Measurements from ENCODE around the gene OLFML2B. TPM values are rescaled to one million over a fixed set of nuclear protein-coding genes. Genes with fewer than 3 reads are reported as not detected.

OLFML2B gene
- total and polyA plus RNA-seq, 12 donors: 0.73 to 23.4 (median 1.5) TPM

DNA sequence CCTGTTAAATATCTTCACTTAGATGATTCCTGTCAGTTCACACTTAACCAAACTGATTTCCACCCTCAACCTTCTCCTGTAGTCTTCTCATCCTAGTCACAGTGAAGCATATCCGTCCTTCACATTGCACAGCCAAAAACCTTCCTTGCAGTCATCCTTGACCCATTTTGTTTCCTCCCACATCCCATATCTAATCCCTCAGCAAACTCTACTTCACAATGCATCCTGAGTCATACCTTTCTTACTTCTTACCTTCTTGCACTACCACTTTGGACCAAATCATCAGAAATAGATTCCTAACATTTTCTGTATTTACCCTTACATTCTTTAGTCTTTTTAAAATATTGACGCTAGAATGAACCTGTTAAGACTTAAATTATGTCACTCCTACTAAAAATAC lies 86.9 kb downstream of the OLFML2B start:
- no peak for ATAC-seq
- Histone ChIP-seq H3K9me3 (no peaks in the 10 kb centered on the region), H3K4me1 (peaks cover 0 to 32% (median 0%) of the 10 kb centered on the region in 9 donors), H3K4me3 (no peak overlapping the region), H3K27me3 (no peaks in the 10 kb centered on the region), H3K36me3 (peaks cover 0 to 17% (median 4%) of the 10 kb centered on the region in 9 donors), H3K27ac (no peak overlapping the region)
- WGBS, 2 donors: 98% methylated on average over 2 of the region's 2 CpGs
- intact Hi-C loops (cut with DNase I): no loop called here
- no peak for TF ChIP-seq CTCF (IDR thresholded peaks at IDR 0.05)
- DNase-seq: no peak

- H3K36me3 ChIP-seq: peaks cover 0 to 17% (median 4%) of the 10 kb centered on the region in 9 donors
- no peak overlapping the region for H3K4me3 ChIP-seq
- intact Hi-C loops (cut with DNase I): no loop called here
- DNase-seq (no peak), ATAC-seq (no peak)
- H3K27me3 ChIP-seq: no peaks in the 10 kb centered on the region
- no peak for TF ChIP-seq CTCF (IDR thresholded peaks at IDR 0.05)
- H3K9me3 ChIP-seq: no peaks in the 10 kb centered on the region
- peak overlapping the region in 1 of 10 donors; percentile 40 for H3K27ac ChIP-seq
- H3K4me1 ChIP-seq: peaks cover 0 to 37% (median 0%) of the 10 kb centered on the region in 9 donors
- 98 to 100% methylated on average over 1 of the region's 1 CpG for WGBS, 2 donors
Observed at GRCh38 chr1:161935264-161935663, 88.4 kb downstream of the OLFML2B start.

DNA sequence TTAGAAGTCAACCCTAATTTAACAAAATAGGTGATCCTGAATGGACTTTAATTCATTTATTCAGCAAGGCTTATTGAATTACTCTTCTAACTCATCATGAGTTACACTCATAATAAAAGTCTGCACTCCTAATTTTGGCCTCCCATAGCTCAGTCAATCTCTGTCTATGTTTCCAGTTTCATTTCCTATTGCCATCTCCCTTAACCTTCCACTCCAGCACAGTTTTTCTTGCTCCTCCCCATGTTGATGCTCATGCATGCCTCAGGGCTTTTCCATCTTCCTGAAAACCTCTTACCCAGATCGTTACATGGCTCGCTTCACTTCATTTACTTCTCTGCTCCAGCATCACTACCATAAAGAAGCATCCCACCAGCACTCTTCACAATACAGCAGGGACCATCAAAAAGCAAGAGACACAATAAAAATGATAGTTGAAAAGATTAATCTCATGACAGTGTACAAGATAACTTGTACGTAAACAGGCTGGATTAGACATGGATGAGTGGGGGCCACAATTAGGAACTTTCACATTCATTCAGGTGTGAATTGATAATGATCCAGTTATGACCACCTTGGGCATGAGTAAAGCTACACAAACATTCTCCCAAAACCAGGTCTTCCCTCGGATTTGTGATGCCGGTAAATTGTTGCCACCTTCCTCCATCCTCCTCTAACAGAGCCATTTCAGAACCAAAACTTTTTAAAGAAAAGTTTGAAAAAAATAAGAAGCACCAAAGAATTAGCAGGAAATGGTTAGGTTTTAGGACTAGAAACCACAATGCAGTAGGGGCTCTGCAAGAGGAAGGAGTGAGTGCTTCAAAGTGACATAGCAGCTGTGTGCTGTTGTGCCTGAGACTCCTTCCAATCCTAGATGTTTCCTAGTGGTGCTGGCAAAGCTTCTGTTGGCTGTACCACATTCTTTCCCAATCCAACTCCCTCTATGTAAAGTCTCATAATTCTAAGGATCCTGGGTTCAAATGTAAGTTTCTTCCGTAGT lies 89.8 kb downstream of the OLFML2B start:
- DNase-seq: no peak
- H3K4me1 ChIP-seq: peaks cover 0 to 46% (median 0%) of the 10 kb centered on the region in 9 donors
- no peak overlapping the region for H3K4me3 ChIP-seq
- intact Hi-C loops (cut with DNase I): no loop called here
- ATAC-seq: peak in 3 of 8 donors; percentile 46 to 50 (median 49)
- H3K36me3 ChIP-seq: peaks cover 0 to 12% (median 1%) of the 10 kb centered on the region in 9 donors
- peak overlapping the region in 1 of 10 donors; percentile 40 for H3K27ac ChIP-seq
- 80 to 83% methylated on average over 6 of the region's 6 CpGs for WGBS, 2 donors
- H3K27me3 ChIP-seq: no peaks in the 10 kb centered on the region
- H3K9me3 ChIP-seq: no peaks in the 10 kb centered on the region
- no peak for TF ChIP-seq CTCF (IDR thresholded peaks at IDR 0.05)

Other genes with a start within 250 kb of the OLFML2B start
- gene NOS1AP, start 45.8 kb upstream of the OLFML2B start, total RNA-seq: 1 to 10 TPM; 1.7 to 7.1 (median 4.7) TPM
- gene NOS1AP, start 45.8 kb upstream of the OLFML2B start, polyA plus RNA-seq: 1 to 10 TPM in 1 of 2 donors, under 1 TPM in 1; 0.19 to 1.1 TPM

Data from heart right ventricle (tissue), 16 donors.